Skeletal muscle tissue (tissue), 4 donors: Measurements from ENCODE around the gene ADH7. TPM values are rescaled to one million over a fixed set of nuclear protein-coding genes. Genes with fewer than 3 reads are reported as not detected.

Experiments used
- H3K27ac ChIP-seq: one replicate; pipeline ENCODE4 v1.7.0; 2013; ENCODE audit warnings: mild to moderate bottlenecking, low read depth, low read length, inconsistent platforms
- H3K27me3 ChIP-seq, 3 donors: one replicate each; pipeline ENCODE4 v1.7.0; 2013; ENCODE audit warnings: low read length in 3 of 3; ENCODE audit not compliant: control insufficient read depth in 3 of 3, insufficient read depth in 3 of 3
- H3K36me3 ChIP-seq, 3 donors: one replicate each; pipeline ENCODE4 v1.7.0; 2013; ENCODE audit warnings: low read length in 3 of 3; ENCODE audit not compliant: control insufficient read depth in 3 of 3, insufficient read depth in 3 of 3
- H3K4me1 ChIP-seq, 3 donors: one replicate each; pipeline ENCODE4 v1.7.0; 2013; ENCODE audit warnings: low read length in 3 of 3, mild to moderate bottlenecking in 3 of 3; ENCODE audit not compliant: control insufficient read depth in 3 of 3, insufficient read depth in 3 of 3
- H3K4me3 ChIP-seq, 3 donors: one replicate each; pipeline ENCODE4 v1.7.0; 2013; ENCODE audit warnings: low read length in 3 of 3
- H3K9ac ChIP-seq, 3 donors: one replicate each; pipeline ENCODE4 v1.7.0; 2013; ENCODE audit warnings: low read length in 3 of 3, mild to moderate bottlenecking in 3 of 3, moderate library complexity in 2 of 3, low read depth in 1 of 3
- H3K9me3 ChIP-seq, 3 donors: one replicate each; pipeline ENCODE4 v1.7.0; 2013; ENCODE audit warnings: low read length in 3 of 3; ENCODE audit not compliant: control insufficient read depth in 3 of 3
- total RNA-seq: library from RNA; depleted of rRNA; stranded (reverse); fragments of >200 nt; gene quantifications from one replicate; pipeline ENCODE4 v1.2.3, GENCODE V29; 2014
- donor health status: Osteomylitis.

The ADH7 gene
- total RNA-seq, 1 donor from 2014 or later, result not detected

DNA sequence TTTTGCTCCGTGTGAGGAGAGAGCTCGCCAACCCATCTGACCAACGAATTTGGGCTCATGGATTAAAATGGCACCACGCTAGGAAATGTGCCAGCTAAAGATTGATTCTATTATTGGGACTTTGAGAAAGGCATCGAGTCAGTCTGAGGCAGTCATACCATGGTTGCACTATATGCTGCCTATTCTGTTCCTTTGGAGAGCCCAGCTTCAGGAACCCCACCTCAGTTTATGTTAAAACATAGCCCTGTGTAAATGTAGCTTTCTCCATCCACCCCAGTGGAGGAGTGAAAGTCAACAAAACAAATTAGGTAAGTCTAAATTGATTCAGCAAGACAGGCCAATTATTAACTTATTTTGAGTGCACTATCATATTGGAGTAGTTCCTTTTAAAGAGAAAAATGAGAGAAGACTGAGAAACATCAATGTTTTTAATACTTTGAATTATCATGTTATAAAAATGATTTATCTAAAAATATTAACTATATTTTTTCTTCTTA is 24.5 kb upstream of the ADH7 start:
- no peak overlapping the region for H3K9ac ChIP-seq
- no peaks in the 10 kb centered on the region for H3K4me1 ChIP-seq
- no peak overlapping the region for H3K27ac ChIP-seq
- no peaks in the 10 kb centered on the region for H3K9me3 ChIP-seq
- H3K27me3 ChIP-seq, result no peaks in the 10 kb centered on the region
- H3K36me3 ChIP-seq, result no peaks in the 10 kb centered on the region
- no peak overlapping the region for H3K4me3 ChIP-seq

DNA sequence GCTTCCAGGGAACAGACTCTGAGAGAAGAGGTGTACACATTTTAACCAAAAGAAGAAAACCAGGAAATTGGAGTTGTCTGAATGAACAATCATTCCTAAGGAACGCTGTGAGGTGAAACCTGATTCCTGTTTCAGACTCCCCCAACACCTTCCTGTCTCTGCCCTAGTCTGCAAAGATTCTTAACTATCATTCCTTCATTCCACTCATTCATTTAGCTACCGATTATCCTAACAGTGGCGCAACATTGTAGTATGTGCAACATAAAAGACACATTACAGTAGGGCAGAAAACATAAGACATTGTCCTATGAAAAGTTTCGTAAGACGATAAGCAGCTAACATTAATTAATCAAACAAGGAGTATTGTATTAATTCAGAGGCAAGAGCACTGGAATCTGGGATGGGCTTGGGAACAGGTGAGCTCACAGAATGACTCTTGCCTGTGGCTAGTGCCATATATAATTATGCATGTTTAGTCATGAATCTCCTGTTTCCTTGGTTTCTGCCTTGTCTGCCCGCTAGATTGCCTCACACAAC is 23.8 kb upstream of the ADH7 start:
- Histone ChIP-seq H3K9ac (no peak overlapping the region), H3K4me1 (no peaks in the 10 kb centered on the region), H3K27ac (no peak overlapping the region), H3K4me3 (no peak overlapping the region), H3K9me3 (no peaks in the 10 kb centered on the region), H3K36me3 (no peaks in the 10 kb centered on the region), H3K27me3 (no peaks in the 10 kb centered on the region)

DNA sequence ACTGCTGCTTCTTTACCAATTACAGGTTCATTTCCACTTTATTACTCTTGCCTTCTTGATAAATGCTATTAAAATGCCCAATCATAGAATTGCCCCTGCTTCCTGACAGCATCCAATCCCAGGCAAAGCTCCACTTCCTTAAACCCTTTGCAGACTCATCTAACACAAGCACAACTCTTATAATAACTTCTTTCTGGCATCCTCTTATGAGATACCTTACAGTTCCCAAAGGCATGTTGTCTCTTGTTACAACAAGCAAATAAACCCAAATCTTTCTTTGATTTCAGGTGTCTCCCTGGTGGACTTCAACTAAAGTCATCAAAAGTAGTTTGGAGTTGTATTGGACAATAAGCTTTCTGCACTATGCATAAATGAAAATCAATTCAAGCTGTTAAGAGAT is 22.5 kb upstream of the ADH7 start:
- Histone ChIP-seq H3K9me3 (no peaks in the 10 kb centered on the region), H3K4me1 (no peaks in the 10 kb centered on the region), H3K9ac (no peak overlapping the region), H3K4me3 (no peak overlapping the region), H3K27me3 (no peaks in the 10 kb centered on the region), H3K27ac (no peak overlapping the region), H3K36me3 (no peaks in the 10 kb centered on the region)

- no peaks in the 10 kb centered on the region for H3K27me3 ChIP-seq
- H3K4me1 ChIP-seq, result no peaks in the 10 kb centered on the region
- H3K4me3 ChIP-seq, result no peak overlapping the region
- H3K9me3 ChIP-seq, result no peaks in the 10 kb centered on the region
- no peaks in the 10 kb centered on the region for H3K36me3 ChIP-seq
- H3K9ac ChIP-seq, result no peak overlapping the region
- H3K27ac ChIP-seq, result no peak overlapping the region
Measured at GRCh38 chr4:99457270-99457669, 22.1 kb upstream of the ADH7 start.

DNA sequence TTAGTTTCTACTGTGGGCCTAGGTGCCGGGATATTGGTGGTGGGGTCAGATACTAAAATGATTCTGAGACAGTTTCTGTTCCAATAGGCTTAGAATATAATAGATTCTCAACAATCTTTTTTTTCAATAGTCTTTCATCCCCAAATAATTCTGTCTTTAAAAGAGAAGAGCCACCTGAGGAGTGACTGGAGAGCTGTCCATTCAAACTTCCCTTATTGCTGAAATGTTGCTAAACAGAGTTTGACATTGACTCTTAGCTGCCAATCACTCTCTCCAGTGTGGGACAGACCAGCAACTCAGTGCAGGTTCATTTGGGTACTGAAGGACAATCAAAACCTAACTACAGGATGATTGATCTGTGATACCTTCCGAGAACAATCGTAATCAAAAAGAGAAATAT is 12.4 kb upstream of the ADH7 start:
- H3K4me1 ChIP-seq, result no peaks in the 10 kb centered on the region

GRCh38 chr4:99447079-99447478 is 11.9 kb upstream of the ADH7 start:
- no peaks in the 10 kb centered on the region for H3K27me3 ChIP-seq
- H3K9me3 ChIP-seq, result peaks cover 0 to 2% (median 2%) of the 10 kb centered on the region in 3 donors
- H3K4me3 ChIP-seq, result no peak overlapping the region
- H3K4me1 ChIP-seq, result no peaks in the 10 kb centered on the region
- no peak overlapping the region for H3K9ac ChIP-seq
- no peaks in the 10 kb centered on the region for H3K36me3 ChIP-seq
- H3K27ac ChIP-seq, result no peak overlapping the region

More for the DNA sequence above, 12.4 kb upstream of the ADH7 start:
- Histone ChIP-seq H3K36me3 (no peaks in the 10 kb centered on the region), H3K9me3 (peaks cover 0 to 2% (median 2%) of the 10 kb centered on the region in 3 donors), H3K27ac (no peak overlapping the region), H3K9ac (no peak overlapping the region), H3K27me3 (no peaks in the 10 kb centered on the region), H3K4me3 (no peak overlapping the region)

- no peak overlapping the region for H3K9ac ChIP-seq
- peaks cover 0 to 3% (median 0%) of the 10 kb centered on the region in 3 donors for H3K4me1 ChIP-seq
- no peak overlapping the region for H3K4me3 ChIP-seq
- no peaks in the 10 kb centered on the region for H3K36me3 ChIP-seq
- H3K27ac ChIP-seq, result no peak overlapping the region
- no peaks in the 10 kb centered on the region for H3K27me3 ChIP-seq
- H3K9me3 ChIP-seq, result no peaks in the 10 kb centered on the region
Measured at GRCh38 chr4:99438405-99438780, 3.3 kb upstream of the ADH7 start.

- Histone ChIP-seq H3K4me3 (no peak overlapping the region), H3K27me3 (no peaks in the 10 kb centered on the region), H3K27ac (no peak overlapping the region), H3K36me3 (no peaks in the 10 kb centered on the region), H3K9me3 (no peaks in the 10 kb centered on the region), H3K4me1 (peaks cover 0 to 3% (median 0%) of the 10 kb centered on the region in 3 donors), H3K9ac (no peak overlapping the region)
Measured at GRCh38 chr4:99437723-99438404, 2.7 kb upstream of the ADH7 start.

DNA sequence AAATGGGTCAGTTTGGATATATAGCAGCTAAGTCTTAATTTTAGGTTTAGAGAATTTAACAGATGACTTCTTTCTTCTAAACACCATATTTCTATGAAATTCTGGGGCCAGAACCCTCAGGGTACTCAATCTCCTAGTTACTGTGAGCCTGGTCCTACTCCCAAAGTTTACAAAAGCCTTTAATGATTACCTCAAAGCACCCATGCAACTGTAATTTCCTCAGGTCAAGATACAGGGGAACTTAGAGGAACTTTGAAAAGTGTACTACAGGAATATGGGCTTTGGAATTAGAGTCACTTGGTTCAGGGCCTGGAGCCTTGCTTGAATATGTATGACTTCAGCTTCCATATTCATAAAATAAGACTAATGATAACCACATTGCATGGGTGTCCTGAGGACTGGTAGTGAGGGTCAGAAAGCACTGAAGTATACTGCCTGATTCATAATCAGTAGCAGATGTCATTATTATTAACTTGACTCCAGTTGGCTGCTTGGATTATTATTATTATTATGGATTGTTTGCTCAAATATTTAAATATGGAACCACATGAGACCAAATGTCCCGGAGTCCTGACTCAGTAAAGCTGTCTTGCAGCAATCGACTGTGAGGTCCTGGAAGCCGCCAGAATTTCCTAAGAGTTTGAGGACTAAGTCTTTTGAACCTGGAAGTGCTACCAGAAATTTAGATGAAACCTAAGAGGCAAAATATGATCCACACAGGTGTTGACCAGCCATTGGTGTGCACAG is 2.0 kb upstream of the ADH7 start:
- no peak overlapping the region for H3K27ac ChIP-seq
- H3K9me3 ChIP-seq, result no peaks in the 10 kb centered on the region
- no peak overlapping the region for H3K4me3 ChIP-seq
- H3K4me1 ChIP-seq, result peaks cover 0 to 3% (median 0%) of the 10 kb centered on the region in 3 donors
- H3K27me3 ChIP-seq, result no peaks in the 10 kb centered on the region
- no peaks in the 10 kb centered on the region for H3K36me3 ChIP-seq
- H3K9ac ChIP-seq, result no peak overlapping the region

- Histone ChIP-seq H3K9ac (no peak overlapping the region), H3K9me3 (no peaks in the 10 kb centered on the region), H3K36me3 (no peaks in the 10 kb centered on the region), H3K27me3 (no peaks in the 10 kb centered on the region), H3K27ac (no peak overlapping the region), H3K4me1 (peaks cover 0 to 3% (median 0%) of the 10 kb centered on the region in 3 donors), H3K4me3 (no peak overlapping the region)
Measured at GRCh38 chr4:99436462-99436861, 1.3 kb upstream of the ADH7 start.
